HG03342 (cell line): Measurements from ENCODE around the gene COG2.
"Not testable (repeated sequence)": the region's sequence is repeated elsewhere in the genome, so short reads cannot be mapped to it uniquely, and the experiment has no call there.

Experiments
- ATAC-seq: cut with Tn5 transposase; IDR thresholded peaks from one replicate; pipeline ENCODE4 v1.9.1; 2021; ENCODE audit warnings: mild to moderate bottlenecking, moderate library complexity; ENCODE audit not compliant: unreplicated experiment

Gene COG2

GRCh38 chr1:230698964-230699363, 56.7 kb downstream of the COG2 start:
- not testable (repeated sequence) for ATAC-seq

- no peak for ATAC-seq
These were observed 57.4 kb downstream of the COG2 start for GRCh38 chr1:230699716-230700115.

- no peak for ATAC-seq
These were observed 57.9 kb downstream of the COG2 start for GRCh38 chr1:230700132-230700531.

- no peak for ATAC-seq
These were observed 59.2 kb downstream of the COG2 start for GRCh38 chr1:230701434-230701833.

- no peak for ATAC-seq
These were observed 59.9 kb downstream of the COG2 start for GRCh38 chr1:230701895-230702768.

GRCh38 chr1:230702934-230703678, 60.8 kb downstream of the COG2 start:
- ATAC-seq = no peak

- no peak for ATAC-seq
These were observed 61.6 kb downstream of the COG2 start for GRCh38 chr1:230703679-230704385.

- no peak for ATAC-seq
These were observed 62.5 kb downstream of the COG2 start for GRCh38 chr1:230704830-230705229.

- ATAC-seq = no peak
These were observed 63.2 kb downstream of the COG2 start for GRCh38 chr1:230705289-230706019.

GRCh38 chr1:230706020-230706699, 63.9 kb downstream of the COG2 start:
- ATAC-seq = no peak

- ATAC-seq = no peak
These were observed 64.8 kb downstream of the COG2 start for GRCh38 chr1:230706887-230707731.

- ATAC-seq = no peak
These were observed 65.7 kb downstream of the COG2 start for GRCh38 chr1:230707732-230708630.

- ATAC-seq = no peak
These were observed 66.6 kb downstream of the COG2 start for GRCh38 chr1:230708631-230709580.

- ATAC-seq = no peak
These were observed 67.6 kb downstream of the COG2 start for GRCh38 chr1:230709619-230710542.

GRCh38 chr1:230710543-230710904, 68.2 kb downstream of the COG2 start:
- no peak for ATAC-seq

- no peak for ATAC-seq
These were observed 69.0 kb downstream of the COG2 start for GRCh38 chr1:230711245-230711644.
